Fibroblast of lung (primary cell): ENCODE results near the gene GXYLT1. TPM values are rescaled to one million over a fixed set of nuclear protein-coding genes. Genes with fewer than 3 reads are reported as not detected.
"Not testable (repeated sequence)": the region's sequence is repeated elsewhere in the genome, so short reads cannot be mapped to it uniquely, and the experiment has no call there.

Experiments
- DNase-seq, 2 donors: peaks; one replicate each; pipeline versions ENCODE4 v3.0.0 to v3.0.0-alpha.2; 2010; ENCODE audit warnings: low read depth in 2 of 2
- H2AFZ ChIP-seq: 2 replicates; pipeline ENCODE4 v1.5.1; 2012; ENCODE audit warnings: low read length, control low read depth, inconsistent platforms
- H3K27ac ChIP-seq: 2 replicates; pipeline ENCODE4 v1.5.1; 2011; ENCODE audit warnings: low read length, control low read depth; ENCODE audit not compliant: insufficient read depth
- H3K27me3 ChIP-seq: 2 replicates; pipeline ENCODE4 v1.5.1; 2011; ENCODE audit warnings: mild to moderate bottlenecking, low read length; ENCODE audit not compliant: control insufficient read depth, insufficient read depth
- H3K36me3 ChIP-seq: 2 replicates; pipeline ENCODE4 v1.5.1; 2011; ENCODE audit warnings: low read length; ENCODE audit not compliant: control insufficient read depth, insufficient read depth
- H3K4me1 ChIP-seq: 2 replicates; pipeline ENCODE4 v1.5.1; 2011; ENCODE audit warnings: low read length; ENCODE audit not compliant: control insufficient read depth, insufficient read depth; ENCODE audit errors: extremely low read depth
- H3K4me2 ChIP-seq: 2 replicates; pipeline ENCODE4 v1.5.1; 2011; ENCODE audit warnings: low read length, control low read depth; ENCODE audit not compliant: insufficient read depth; ENCODE audit errors: extremely low read depth
- H3K4me3 ChIP-seq, 4 experiments: fragments of 200-600 bp in 1 of 4; sonication (generic) in 1 of 4; replicated peaks in 1 of 4; 2 replicates each; pipeline ENCODE4 v1.5.1; 2011 to 2016; ENCODE audit warnings: low read length in 4 of 4, low read depth in 3 of 4, mild to moderate bottlenecking in 3 of 4, control low read depth in 2 of 4, inconsistent platforms in 1 of 4, mixed read lengths in 1 of 4; ENCODE audit not compliant: insufficient read depth in 1 of 4; ENCODE audit errors: control extremely low read depth in 1 of 4
- H3K79me2 ChIP-seq: 2 replicates; pipeline ENCODE4 v1.5.1; 2012; ENCODE audit warnings: mild to moderate bottlenecking, low read length, inconsistent platforms; ENCODE audit not compliant: control insufficient read depth, insufficient read depth
- H3K9ac ChIP-seq: 2 replicates; pipeline ENCODE4 v1.5.1; 2011; ENCODE audit warnings: mild to moderate bottlenecking, low read length, control low read depth; ENCODE audit not compliant: insufficient read depth
- H3K9me3 ChIP-seq: 2 replicates; pipeline ENCODE4 v1.5.1; 2012; ENCODE audit warnings: low read depth, low read length; ENCODE audit not compliant: control insufficient read depth, insufficient read depth
- H4K20me1 ChIP-seq: 2 replicates; pipeline ENCODE4 v1.5.1; 2011; ENCODE audit warnings: low read length; ENCODE audit not compliant: control insufficient read depth, insufficient read depth; ENCODE audit errors: extremely low read depth
- CTCF ChIP-seq, 2 donors: IDR thresholded peaks in 1 of 2; conservative IDR thresholded peaks in 1 of 2; 1 replicate in 1 of 2; 2 replicates in 1 of 2; pipeline ENCODE4 v1.5.1; 2011 to 2012; ENCODE audit warnings: low read length in 2 of 2, control low read depth in 1 of 2, inconsistent platforms in 1 of 2, low read depth in 1 of 2, mild to moderate bottlenecking in 1 of 2
- EZH2 ChIP-seq: IDR thresholded peaks from 2 replicates; pipeline ENCODE4 v1.5.1; 2012; ENCODE audit warnings: low read length, control low read depth, mild to moderate bottlenecking; ENCODE audit errors: missing control alignments
- polyA plus RNA-seq, 2 donors: library from polyadenylated mRNA; depleted of rRNA in 1 of 2; stranded (reverse) in 1 of 2; unstranded in 1 of 2; fragments of >200 nt; gene quantifications; 2 replicates each; pipeline ENCODE4 v1.2.1, GENCODE V29; 2011 to 2012; ENCODE audit warnings: missing spikeins in 1 of 2
- total RNA-seq: library from RNA; depleted of rRNA; stranded (reverse); fragments of >200 nt; gene quantifications from 2 replicates; pipeline ENCODE4 v1.2.1, GENCODE V29; 2014

GXYLT1 gene
- total and polyA plus RNA-seq, 2 donors (not counting 1 experiment from before 2014, with no cell fraction given), result 10.7 to 14.8 TPM

- H3K9me3 ChIP-seq, result no peaks in the 10 kb centered on the region
- no peaks in the 10 kb centered on the region for H3K4me1 ChIP-seq
- H3K27ac ChIP-seq, result no peak overlapping the region
- H3K27me3 ChIP-seq, result no peaks in the 10 kb centered on the region
- H3K4me2 ChIP-seq, result no peak overlapping the region
- TF ChIP-seq EZH2 (no peak), CTCF (conservative IDR thresholded peaks at IDR 0.05 in 1 of 2, IDR thresholded peaks at IDR 0.05 in 1 of 2; ENCODE audit: low read depth in 1 of 2, low read length in 2 of 2) (no peak)
- no peak overlapping the region for H3K4me3 ChIP-seq
- no peaks in the 10 kb centered on the region for H3K36me3 ChIP-seq
- H4K20me1 ChIP-seq, result no peaks in the 10 kb centered on the region
- peak in 1 of 2 donors; percentile 64 for DNase-seq
- H3K9ac ChIP-seq, result no peak overlapping the region
- no peaks in the 10 kb centered on the region for H3K79me2 ChIP-seq
- no peak overlapping the region for H2AFZ ChIP-seq
Measured at GRCh38 chr12:42109031-42109430, 35.6 kb downstream of the GXYLT1 start.

GRCh38 chr12:42106791-42107190 lies 37.9 kb downstream of the GXYLT1 start:
- not testable (repeated sequence) for H3K4me2 ChIP-seq, H3K4me1 ChIP-seq, H3K9ac ChIP-seq, H3K9me3 ChIP-seq, H4K20me1 ChIP-seq, H2AFZ ChIP-seq, H3K27me3 ChIP-seq, H3K79me2 ChIP-seq, H3K36me3 ChIP-seq, H3K27ac ChIP-seq, DNase-seq, H3K4me3 ChIP-seq

- Histone ChIP-seq H3K27me3 (no peaks in the 10 kb centered on the region), H3K9me3 (no peaks in the 10 kb centered on the region), H3K4me1 (no peaks in the 10 kb centered on the region), H3K79me2 (no peaks in the 10 kb centered on the region), H4K20me1 (no peaks in the 10 kb centered on the region), H3K27ac (no peak overlapping the region), H3K4me3 (no peak overlapping the region), H3K9ac (no peak overlapping the region), H2AFZ (no peak overlapping the region), H3K36me3 (no peaks in the 10 kb centered on the region), H3K4me2 (no peak overlapping the region)
- TF ChIP-seq EZH2 (no peak), CTCF (conservative IDR thresholded peaks at IDR 0.05 in 1 of 2, IDR thresholded peaks at IDR 0.05 in 1 of 2; ENCODE audit: low read depth in 1 of 2, low read length in 2 of 2) (no peak)
- no peak for DNase-seq
Measured at GRCh38 chr12:42104784-42105183, 39.9 kb downstream of the GXYLT1 start.
